HEK293T (cell line): ENCODE data around the gene MKKS.

Experiments
- CTCF ChIA-PET: fragments of 350-600 bp; formaldehyde crosslinking; extraction: SDS; loops from one replicate; lab custom pipeline; 2021; ENCODE audit warnings: antibody characterized with exemption, inconsistent platforms; lab: Yijun Ruan, JAX
- POLR2A ChIA-PET: fragments of 350-600 bp; formaldehyde crosslinking; extraction: SDS; loops from one replicate; lab custom pipeline; 2020; ENCODE audit warnings: antibody characterized with exemption, inconsistent platforms; lab: Yijun Ruan, JAX
- DNase-seq: peaks from one replicate; pipeline ENCODE4 v3.0.0; 2012; ENCODE audit warnings: mixed read lengths; ENCODE audit errors: extremely low spot score
- ARNT ChIP-seq: fragments of 450-650 bp; IDR thresholded peaks from 2 replicates; pipeline ENCODE4 v1.6.1; 2017; ENCODE audit warnings: mild to moderate bottlenecking
- BHLHE40 ChIP-seq: fragments of 450-650 bp; IDR thresholded peaks from 2 replicates; pipeline ENCODE4 v1.6.1; 2016; ENCODE audit warnings: mild to moderate bottlenecking, moderate library complexity, borderline replicate concordance
- CTBP1 ChIP-seq: fragments of 450-650 bp; IDR thresholded peaks from 2 replicates; pipeline ENCODE4 v1.6.1; 2016; ENCODE audit warnings: borderline replicate concordance
- ELF4 ChIP-seq: fragments of 450-650 bp; IDR thresholded peaks from 2 replicates; pipeline ENCODE4 v1.6.1; 2017; ENCODE audit warnings: antibody characterized with exemption
- FOXA1 ChIP-seq: fragments of 450-650 bp; IDR thresholded peaks from 2 replicates; pipeline ENCODE4 v1.6.1; 2016; ENCODE audit warnings: mild to moderate bottlenecking
- FOXK2 ChIP-seq: fragments of 450-650 bp; IDR thresholded peaks from 2 replicates; pipeline ENCODE4 v1.6.1; 2016; ENCODE audit warnings: mild to moderate bottlenecking
- FOXM1 ChIP-seq: fragments of 450-650 bp; IDR thresholded peaks from 2 replicates; pipeline ENCODE4 v1.6.1; 2017; ENCODE audit warnings: mild to moderate bottlenecking, borderline replicate concordance
- HDGF ChIP-seq: fragments of 450-650 bp; IDR thresholded peaks from 2 replicates; pipeline ENCODE4 v1.6.1; 2017; ENCODE audit warnings: antibody characterized with exemption, borderline replicate concordance
- L3MBTL2 ChIP-seq: fragments of 450-650 bp; conservative IDR thresholded peaks from 2 replicates; pipeline ENCODE4 v1.6.1; 2016; ENCODE audit warnings: mild to moderate bottlenecking
- LEF1 ChIP-seq: fragments of 450-650 bp; IDR thresholded peaks from 2 replicates; pipeline ENCODE4 v1.6.1; 2017; ENCODE audit warnings: mild to moderate bottlenecking, borderline replicate concordance
- NFRKB ChIP-seq: fragments of 450-650 bp; IDR thresholded peaks from 2 replicates; pipeline ENCODE4 v1.6.1; 2016; ENCODE audit warnings: mild to moderate bottlenecking, moderate library complexity
- PKNOX1 ChIP-seq: fragments of 450-650 bp; IDR thresholded peaks from 2 replicates; pipeline ENCODE4 v1.6.1; 2016
- SP1 ChIP-seq: fragments of 450-650 bp; IDR thresholded peaks from 2 replicates; pipeline ENCODE4 v1.6.1; 2017
- SUZ12 ChIP-seq: fragments of 450-650 bp; IDR thresholded peaks from 2 replicates; pipeline ENCODE4 v1.6.1; 2016; ENCODE audit warnings: mild to moderate bottlenecking
- TARDBP ChIP-seq: fragments of 450-650 bp; IDR thresholded peaks from 2 replicates; pipeline ENCODE4 v1.6.1; 2016
- ZNF384 ChIP-seq: fragments of 450-650 bp; IDR thresholded peaks from 2 replicates; pipeline ENCODE4 v1.6.1; 2016

Gene MKKS

GRCh38 chr20:10445758-10446157 lies 11.7 kb upstream of the MKKS start:
- ChIA-PET POLR2A (no interaction called here), CTCF (no interaction called here)
- no peak for TF ChIP-seq ARNT
- no peak for TF ChIP-seq NFRKB
- TF ChIP-seq BHLHE40, result no peak
- no peak for TF ChIP-seq ZNF384
- TF ChIP-seq PKNOX1, result no peak
- no peak for TF ChIP-seq SUZ12
- TF ChIP-seq SP1, result no peak
- TF ChIP-seq LEF1, result no peak
- TF ChIP-seq HDGF, result no peak
- no peak for TF ChIP-seq FOXA1
- TF ChIP-seq TARDBP, result no peak
- no peak for TF ChIP-seq ELF4
- no peak for TF ChIP-seq FOXK2
- TF ChIP-seq CTBP1, result no peak
- DNase-seq, result no peak

- CTCF ChIA-PET, result no interaction called here
- no peak for TF ChIP-seq PKNOX1
- TF ChIP-seq ARNT, result no peak
- POLR2A ChIA-PET, result interaction anchor here (3.7 kb wide), 1 partner anchor 10 kb away, joined by 11 read pairs; the partner anchor contains the start of genes MKKS and SLX4IP
- no peak for DNase-seq
Observed at GRCh38 chr20:10443936-10444335, 9.9 kb upstream of the MKKS start.

DNA sequence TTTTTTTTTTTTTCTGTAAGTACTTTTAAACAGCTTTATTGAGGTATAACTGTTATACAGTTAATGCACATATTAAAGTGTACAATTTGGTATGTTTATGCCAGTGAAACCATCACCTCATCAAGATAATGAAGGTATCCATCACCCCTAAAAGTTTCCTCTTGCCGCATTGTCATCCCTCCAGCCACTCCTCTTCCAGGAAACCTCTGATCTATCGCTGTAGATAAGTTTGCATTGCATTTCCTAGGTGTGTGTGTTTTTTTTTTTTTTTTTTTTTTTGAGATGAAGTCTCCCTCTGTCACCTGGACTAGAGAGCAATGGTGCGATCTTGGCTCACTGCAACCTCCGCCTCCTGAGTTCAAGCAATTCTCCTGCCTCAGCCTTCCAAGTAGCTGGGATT lies 4.2 kb upstream of the MKKS start:
- CTCF ChIA-PET, result interaction anchor here (0.6 to 1.4 kb wide), 2 partner anchors 11 to 15 kb away, joined by 3 read pairs; no protein-coding TSS in a partner anchor
- TF ChIP-seq ZNF384 (no peak), L3MBTL2 (no peak), SUZ12 (no peak), LEF1 (no peak), HDGF (no peak), FOXM1 (no peak), PKNOX1 (no peak), FOXA1 (no peak), TARDBP (no peak), ARNT (no peak), ELF4 (no peak), NFRKB (no peak), SP1 (no peak), CTBP1 (no peak), FOXK2 (no peak), BHLHE40 (no peak)

GRCh38 chr20:10436053-10436699 lies 2.2 kb upstream of the MKKS start:
- ChIA-PET POLR2A (no interaction called here), CTCF (interaction anchor here (0.6 kb wide), 1 partner anchor 17 kb away, joined by 3 read pairs; no protein-coding TSS in a partner anchor)
- no peak for DNase-seq
- TF ChIP-seq FOXM1 (no peak), FOXA1 (no peak), ZNF384 (no peak), BHLHE40 (no peak), SP1 (no peak), ELF4 (no peak), LEF1 (no peak), HDGF (no peak), SUZ12 (no peak), NFRKB (no peak), FOXK2 (no peak), L3MBTL2 (no peak), CTBP1 (no peak), TARDBP (no peak), ARNT (no peak), PKNOX1 (no peak)

More for the DNA sequence above, 4.2 kb upstream of the MKKS start:
- POLR2A ChIA-PET, result no interaction called here
- DNase-seq, result no peak

- CTCF ChIA-PET, result no interaction called here
- DNase-seq, result peak; percentile 75
- POLR2A ChIA-PET, result interaction anchor here (0.9 to 2.4 kb wide), 12 partner anchors 8 to 797 kb away, joined by 3 to 11 read pairs (median 3); no protein-coding TSS in a partner anchor
- TF ChIP-seq NFRKB (peak; percentile 75; the same call in 1 of the 2 replicates), SP1 (no peak), BHLHE40 (no peak), TARDBP (no peak), FOXK2 (no peak), CTBP1 (no peak), ELF4 (peak; percentile 23; the same call in 1 of the 2 replicates), HDGF (no peak), PKNOX1 (no peak), FOXA1 (no peak), LEF1 (no peak), ARNT (no peak), FOXM1 (no peak), L3MBTL2 (peak; percentile 46; the same call in 1 of the 2 replicates), SUZ12 (no peak), ZNF384 (no peak)
Observed at GRCh38 chr20:10434832-10435812, 1.1 kb upstream of the MKKS start, which contains the start of gene SLX4IP. Gene SLX4IP, plus strand, starts transcription at chr20:10435305. Its CDS starts 22,900 bp downstream, at chr20:10458205.
